ENCODE measurements around the gene STAG2.

GRCh38 chrX:124023838-124024238 lies 62.3 kb downstream of the STAG2 start:
- TF ChIP-seq CTCF (conservative IDR thresholded peaks at IDR 0.05; ENCODE audit: low read length) (no peak), EZH2phosphoT487 (IDR thresholded peaks at IDR 0.05; ENCODE audit: borderline replicate concordance) (no peak)
